Psoas muscle (tissue), 8 donors: ENCODE measurements around the gene MOB3C. TPM values are rescaled to one million over a fixed set of nuclear protein-coding genes. Genes with fewer than 3 reads are reported as not detected.
A peak's percentile ranks its signal among the peaks of the same experiment; 100 is the strongest.

ENCODE experiments used
- ATAC-seq, 4 donors: fragments of 200-7000 bp; cut with Tn5 transposase; one replicate each; pipeline ENCODE4 v1.9.1; 2020; ENCODE audit warnings: moderate library complexity in 3 of 4, mild to moderate bottlenecking in 2 of 4
- DNase-seq, 2 donors: peaks; one replicate each; pipeline ENCODE4 v3.0.0-alpha.2; 2020
- H3K27ac ChIP-seq: fragments of 200-600 bp; one replicate; pipeline ENCODE4 v1.8.0; 2022
- H3K27me3 ChIP-seq, 3 donors: fragments of 200-600 bp in 1 of 3; one replicate each; pipeline versions ENCODE4 v1.6.1 to v1.8.0; 2013 to 2022; ENCODE audit warnings: low read length in 2 of 3, mild to moderate bottlenecking in 2 of 3, moderate library complexity in 1 of 3; ENCODE audit not compliant: insufficient read depth in 3 of 3
- H3K36me3 ChIP-seq, 2 donors: fragments of 200-600 bp in 1 of 2; one replicate each; pipeline versions ENCODE4 v1.6.1 to v1.8.0; 2013 to 2022; ENCODE audit warnings: low read depth in 1 of 2, mild to moderate bottlenecking in 1 of 2, moderate library complexity in 1 of 2; ENCODE audit not compliant: insufficient read depth in 1 of 2
- H3K4me1 ChIP-seq: fragments of 200-600 bp; one replicate; pipeline ENCODE4 v1.8.0; 2022
- H3K4me3 ChIP-seq: fragments of 200-600 bp; one replicate; pipeline ENCODE4 v1.8.0; 2022; ENCODE audit warnings: mild to moderate bottlenecking
- H3K9me3 ChIP-seq: fragments of 200-600 bp; one replicate; pipeline ENCODE4 v1.8.0; 2022
- WGBS, 3 donors: extraction: QIAGEN DNeasy Blood & Tissue Kit; methylation state at CpG; one replicate each; pipeline versions ENCODE4 v1.1.6 to v1.1.7; 2013; 5-methylcytosine and 5-hydroxymethylcytosine counted together
- intact Hi-C, 2 donors: fragments of 100-400 bp; cut with DNase I; formaldehyde crosslinking; loops; one replicate each; pipeline versions ENCODE4 v1.11.0 to v1.14.2; 2022
- polyA plus RNA-seq, 3 donors: library from polyadenylated mRNA; stranded (reverse); fragments of 200-250 nt; gene quantifications; one replicate each; pipeline ENCODE4 v1.2.3, GENCODE V29; 2013
- total RNA-seq, 4 donors: library from RNA; stranded (reverse); fragmentation: NEBNext Ultra II Directional in 2 of 4; extraction: Animal tissue kit (Norgen Biotek cat#: 25700) in 2 of 4; gene quantifications; one replicate each; pipeline versions ENCODE4 v1.2.1 to v1.2.4, GENCODE V29; 2021 to 2023
- TF ChIP-seq, protein P1 (sequence below): fragments of 200-600 bp; IDR thresholded peaks from one replicate; pipeline ENCODE4 v1.8.0; 2022; ENCODE audit warnings: antibody characterized with exemption
- donor health status: healthy with polysubstance abuse.
- donor health status: DM: no; HTN: no; CAD: no; lungs with moderate emphysema.
- donor health status: Bipolar disorder and iron deficiency.
- donor health status: healthy.
- donor health status: DM: yes; HTN: yes; CAD: no.
- donor health status: DM: no; HTN: no; CAD: no.
- donor health status: DM: no; HTN: no; CAD: no.
- donor health status: DM: yes; HTN: yes; CAD: no.

The MOB3C gene
- total and polyA plus RNA-seq, 7 donors = 8.7 to 36.3 (median 17.9) TPM

DNA sequence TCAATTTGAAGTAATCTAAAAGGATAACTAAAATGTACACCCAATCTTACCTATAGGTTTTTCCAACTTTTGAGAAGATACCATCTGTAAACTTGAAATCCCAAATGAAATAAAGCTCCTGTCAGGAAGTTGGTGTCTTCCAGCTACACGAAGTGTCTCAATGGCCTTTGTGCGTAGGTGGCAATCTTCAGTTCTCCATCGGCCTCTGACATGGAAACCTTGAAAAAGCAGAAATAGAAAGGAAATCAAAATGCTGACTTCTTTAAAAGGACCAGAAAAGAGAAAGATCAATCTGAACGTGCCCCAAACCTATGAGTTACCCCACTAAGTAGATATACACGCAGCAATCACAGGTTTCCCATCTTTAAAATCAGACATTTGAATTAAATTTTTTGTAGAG, 22.5 kb downstream of the MOB3C start:
- TF ChIP-seq, protein P1, sequence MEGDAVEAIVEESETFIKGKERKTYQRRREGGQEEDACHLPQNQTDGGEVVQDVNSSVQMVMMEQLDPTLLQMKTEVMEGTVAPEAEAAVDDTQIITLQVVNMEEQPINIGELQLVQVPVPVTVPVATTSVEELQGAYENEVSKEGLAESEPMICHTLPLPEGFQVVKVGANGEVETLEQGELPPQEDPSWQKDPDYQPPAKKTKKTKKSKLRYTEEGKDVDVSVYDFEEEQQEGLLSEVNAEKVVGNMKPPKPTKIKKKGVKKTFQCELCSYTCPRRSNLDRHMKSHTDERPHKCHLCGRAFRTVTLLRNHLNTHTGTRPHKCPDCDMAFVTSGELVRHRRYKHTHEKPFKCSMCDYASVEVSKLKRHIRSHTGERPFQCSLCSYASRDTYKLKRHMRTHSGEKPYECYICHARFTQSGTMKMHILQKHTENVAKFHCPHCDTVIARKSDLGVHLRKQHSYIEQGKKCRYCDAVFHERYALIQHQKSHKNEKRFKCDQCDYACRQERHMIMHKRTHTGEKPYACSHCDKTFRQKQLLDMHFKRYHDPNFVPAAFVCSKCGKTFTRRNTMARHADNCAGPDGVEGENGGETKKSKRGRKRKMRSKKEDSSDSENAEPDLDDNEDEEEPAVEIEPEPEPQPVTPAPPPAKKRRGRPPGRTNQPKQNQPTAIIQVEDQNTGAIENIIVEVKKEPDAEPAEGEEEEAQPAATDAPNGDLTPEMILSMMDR = no peak
- Histone ChIP-seq H3K36me3 (peaks cover 7 to 52% of the 10 kb centered on the region in 2 donors), H3K4me1 (peaks cover 6% of the 10 kb centered on the region), H3K27ac (no peak overlapping the region), H3K27me3 (no peaks in the 10 kb centered on the region), H3K9me3 (no peaks in the 10 kb centered on the region), H3K4me3 (no peak overlapping the region)
- ATAC-seq = no peak
- intact Hi-C loops = no loop called here
- WGBS, 3 donors = 89 to 94% (median 92%) methylated on average over 5 of the region's 5 CpGs
- no peak for DNase-seq

DNA sequence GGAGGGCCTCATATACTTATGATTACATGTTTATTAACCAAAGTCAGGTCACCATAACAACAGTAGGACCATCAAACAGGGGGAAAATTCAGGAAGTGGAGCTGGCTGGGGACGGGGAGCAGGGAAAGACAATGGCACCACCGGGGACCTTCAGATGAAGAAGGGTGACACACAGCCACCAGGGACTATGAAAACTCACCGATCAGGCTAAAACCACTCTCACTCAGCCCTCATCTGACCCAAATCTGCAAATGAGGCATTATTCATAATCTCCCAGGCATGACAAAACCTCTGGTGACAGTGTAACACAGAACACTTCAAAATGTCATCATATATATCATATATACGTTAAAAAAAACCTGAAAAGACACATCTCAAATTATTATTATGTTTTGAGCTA, 23.8 kb downstream of the MOB3C start:
- WGBS, 3 donors = 85 to 86% (median 85%) methylated on average over 4 of the region's 4 CpGs

DNA sequence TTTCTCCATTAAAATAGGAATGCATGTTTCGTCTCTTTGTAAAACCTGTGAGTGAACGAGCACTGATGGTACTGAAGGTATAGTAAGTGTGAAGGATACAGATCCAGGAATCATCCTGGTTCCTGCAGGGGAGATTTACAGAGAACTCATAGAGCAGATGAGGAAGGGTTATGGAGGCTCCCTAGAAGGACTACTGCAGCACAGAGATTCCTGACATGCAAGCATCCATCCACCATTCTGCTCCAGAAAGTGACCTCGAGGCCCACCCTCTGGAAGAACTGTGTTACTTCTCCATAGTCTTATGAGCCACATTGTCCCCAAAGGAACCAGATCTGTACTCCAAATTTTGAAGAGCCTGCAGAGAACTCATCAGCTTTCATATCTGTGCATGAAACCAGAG, 27.1 kb downstream of the MOB3C start:
- ATAC-seq = no peak
- no peak overlapping the region for H3K27ac ChIP-seq
- intact Hi-C loops = no loop called here

More for the DNA sequence above, 23.8 kb downstream of the MOB3C start:
- Histone ChIP-seq H3K4me1 (no peaks in the 10 kb centered on the region), H3K27me3 (no peaks in the 10 kb centered on the region), H3K9me3 (no peaks in the 10 kb centered on the region), H3K27ac (no peak overlapping the region), H3K36me3 (peaks cover 7 to 56% of the 10 kb centered on the region in 2 donors), H3K4me3 (no peak overlapping the region)
- TF ChIP-seq, protein P1 = no peak
- ATAC-seq (no peak), DNase-seq (no peak)
- intact Hi-C loops = no loop called here

DNA sequence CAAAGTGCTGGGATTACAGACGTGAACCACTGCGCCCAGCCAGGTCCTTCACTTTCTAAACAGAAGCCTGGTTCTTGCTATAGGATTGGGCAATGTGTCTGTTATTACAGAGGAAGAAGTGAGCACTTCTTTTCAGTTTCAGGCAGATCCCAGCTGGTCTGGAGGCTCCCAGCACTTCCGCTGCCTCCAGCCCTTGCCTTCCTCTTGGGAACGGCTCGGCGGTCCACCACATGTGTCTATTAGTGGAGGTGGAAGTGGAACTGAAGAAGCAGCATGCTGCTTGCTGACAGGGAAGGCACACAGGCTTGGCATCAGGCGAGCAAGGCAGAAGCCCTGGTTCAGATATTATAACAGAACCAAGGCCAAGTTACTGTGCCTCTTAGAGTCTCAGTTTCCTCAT, 29.5 kb downstream of the MOB3C start:
- Histone ChIP-seq H3K4me1 (no peaks in the 10 kb centered on the region), H3K36me3 (peaks cover 12 to 80% of the 10 kb centered on the region in 2 donors), H3K9me3 (no peaks in the 10 kb centered on the region), H3K27ac (no peak overlapping the region), H3K27me3 (no peaks in the 10 kb centered on the region), H3K4me3 (no peak overlapping the region)
- intact Hi-C loops = no loop called here
- ATAC-seq (peak in 2 of 4 donors; percentile 17 to 28), DNase-seq (peak; percentile 45 to 66)
- WGBS, 3 donors = 77 to 83% (median 81%) methylated on average over 7 of the region's 7 CpGs
- TF ChIP-seq, protein P1 = no peak

More for the DNA sequence above, 27.1 kb downstream of the MOB3C start:
- Histone ChIP-seq H3K36me3 (peaks cover 14 to 77% of the 10 kb centered on the region in 2 donors), H3K9me3 (no peaks in the 10 kb centered on the region), H3K4me3 (no peak overlapping the region), H3K27me3 (no peaks in the 10 kb centered on the region), H3K4me1 (no peaks in the 10 kb centered on the region)
- DNase-seq = no peak
- TF ChIP-seq, protein P1 = no peak
- WGBS, 3 donors = 91 to 94% (median 93%) methylated on average over 3 of the region's 3 CpGs

DNA sequence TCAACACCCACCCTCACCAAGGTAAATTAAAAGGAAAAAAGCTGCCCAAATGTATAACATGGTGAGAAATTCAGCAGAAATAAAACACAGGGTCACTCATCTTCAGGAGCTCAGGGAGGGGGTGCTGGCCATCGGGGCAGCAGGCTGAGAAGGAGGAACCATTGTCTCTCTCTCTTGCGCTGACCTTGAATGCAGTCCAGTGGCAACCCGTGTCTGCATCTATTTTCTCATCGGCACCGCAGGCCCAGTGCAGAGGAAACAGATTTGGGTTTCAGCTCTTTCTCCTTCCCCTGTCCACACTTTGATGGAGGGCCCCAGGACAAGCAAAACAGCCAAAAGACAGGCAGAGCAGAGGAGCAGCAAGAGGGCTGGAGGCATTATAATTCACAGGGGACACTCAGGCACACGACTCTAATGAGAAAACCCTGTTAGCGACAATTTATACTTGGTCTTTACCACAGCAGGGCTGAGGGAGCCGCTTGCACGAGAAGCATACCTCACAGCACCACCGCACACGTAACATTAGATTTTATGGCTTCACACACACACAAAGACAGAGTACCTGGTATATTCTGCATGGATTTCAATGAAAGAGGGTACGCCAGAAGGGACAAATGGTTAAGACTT, 31.2 kb downstream of the MOB3C start:
- no peak overlapping the region for H3K27ac ChIP-seq
- no peaks in the 10 kb centered on the region for H3K9me3 ChIP-seq
- DNase-seq (no peak), ATAC-seq (no peak)
- no peaks in the 10 kb centered on the region for H3K4me1 ChIP-seq
- no peaks in the 10 kb centered on the region for H3K27me3 ChIP-seq
- peaks cover 10 to 79% of the 10 kb centered on the region in 2 donors for H3K36me3 ChIP-seq
- 60 to 73% (median 63%) methylated on average over 12 of the region's 12 CpGs for WGBS, 3 donors
- TF ChIP-seq, protein P1 = no peak
- intact Hi-C loops = no loop called here
- no peak overlapping the region for H3K4me3 ChIP-seq
